Fibroblast of lung (primary cell): ENCODE measurements around the gene ATP13A5.

Experiments used
- CTCF ChIP-seq, 2 donors: IDR thresholded peaks in 1 of 2; conservative IDR thresholded peaks in 1 of 2; 1 replicate in 1 of 2; 2 replicates in 1 of 2; pipeline ENCODE4 v1.5.1; 2011 to 2012; ENCODE audit warnings: low read length in 2 of 2, control low read depth in 1 of 2, inconsistent platforms in 1 of 2, low read depth in 1 of 2, mild to moderate bottlenecking in 1 of 2
- EZH2 ChIP-seq: IDR thresholded peaks from 2 replicates; pipeline ENCODE4 v1.5.1; 2012; ENCODE audit warnings: low read length, control low read depth, mild to moderate bottlenecking; ENCODE audit errors: missing control alignments

GRCh38 chr3:193241716-193242115 lies 136.8 kb downstream of the ATP13A5 start:
- TF ChIP-seq CTCF (conservative IDR thresholded peaks at IDR 0.05 in 1 of 2, IDR thresholded peaks at IDR 0.05 in 1 of 2; ENCODE audit: low read depth in 1 of 2, low read length in 2 of 2) (no peak), EZH2 (no peak)
